B cell (primary cell): ENCODE results near the gene KRT6C. TPM values are rescaled to one million over a fixed set of nuclear protein-coding genes. Genes with fewer than 3 reads are reported as not detected.

Source experiments
- ATAC-seq: fragments of 200-7000 bp; cut with Tn5 transposase; one replicate; pipeline ENCODE4 v1.10.0; 2021; ENCODE audit warnings: low read depth, mild to moderate bottlenecking, moderate number of reproducible peaks, moderate library complexity
- CTCF ChIA-PET: fragments of 350-600 bp; sonication (Branson Sonifier 250); formaldehyde crosslinking; loops from one replicate; lab custom pipeline; 2021; ENCODE audit warnings: antibody characterized with exemption, inconsistent platforms; lab: Charles Lee
- POLR2A ChIA-PET: fragments of 350-600 bp; sonication (Branson Sonifier 250); formaldehyde crosslinking; loops from one replicate; lab custom pipeline; 2021; ENCODE audit warnings: antibody characterized with exemption; lab: Charles Lee
- DNase-seq: peaks from one replicate; pipeline ENCODE4 v3.0.0; 2013
- H2AFZ ChIP-seq: 2 replicates; pipeline ENCODE4 v1.6.1; 2012; ENCODE audit warnings: mild to moderate bottlenecking, low read depth, low read length; ENCODE audit not compliant: insufficient read depth, poor library complexity, severe bottlenecking
- H3K27ac ChIP-seq, 2 donors: 1 replicate in 1 of 2; 2 replicates in 1 of 2; pipeline ENCODE4 v1.5.1; 2012 to 2013; ENCODE audit warnings: low read length in 2 of 2, mild to moderate bottlenecking in 2 of 2, moderate library complexity in 1 of 2
- H3K27me3 ChIP-seq, 4 experiments: fragments of 200-600 bp in 1 of 4; sonication (generic) in 1 of 4; replicated peaks in 1 of 4; 1 replicate in 2 of 4; 2 replicates in 2 of 4; pipeline versions ENCODE4 v1.6.1 to v1.7.0; 2013 to 2016; ENCODE audit warnings: low read length in 3 of 4, mild to moderate bottlenecking in 2 of 4, mixed read lengths in 1 of 4, moderate library complexity in 1 of 4; ENCODE audit not compliant: insufficient read depth in 4 of 4, control insufficient read depth in 3 of 4; ENCODE audit errors: control extremely low read depth in 1 of 4
- H3K36me3 ChIP-seq, 2 experiments: replicated peaks in 1 of 2; 1 replicate in 1 of 2; 2 replicates in 1 of 2; pipeline versions ENCODE4 v1.6.1 to v1.7.1; 2013; ENCODE audit warnings: low read length in 1 of 2; ENCODE audit not compliant: insufficient read depth in 2 of 2, control insufficient read depth in 1 of 2; ENCODE audit errors: control extremely low read depth in 1 of 2, extremely low read depth in 1 of 2
- H3K4me1 ChIP-seq, 2 donors: fragments of 200-600 bp in 1 of 2; sonication (generic) in 1 of 2; 1 replicate in 1 of 2; 2 replicates in 1 of 2; pipeline versions ENCODE4 v1.5.1 to v1.6.1; 2013 to 2017; ENCODE audit warnings: low read length in 2 of 2; ENCODE audit not compliant: control insufficient read depth in 2 of 2, insufficient read depth in 2 of 2
- H3K4me2 ChIP-seq: replicated peaks from 2 replicates; pipeline ENCODE3; 2012; ENCODE audit warnings: mild to moderate bottlenecking, low read depth, low read length; ENCODE audit not compliant: poor library complexity, severe bottlenecking
- H3K4me3 ChIP-seq, 5 experiments: fragments of 200-600 bp in 1 of 5; sonication (generic) in 1 of 5; 1 replicate in 3 of 5; 2 replicates in 2 of 5; pipeline versions ENCODE4 v1.5.1 to v1.7.0; 2011 to 2016; ENCODE audit warnings: low read length in 4 of 5, mild to moderate bottlenecking in 4 of 5, low read depth in 2 of 5, control low read depth in 1 of 5, moderate library complexity in 1 of 5; ENCODE audit not compliant: insufficient read depth in 1 of 5; ENCODE audit errors: control extremely low read depth in 1 of 5, extremely low read depth in 1 of 5
- H3K79me2 ChIP-seq: fragments of 200-600 bp; sonication (generic); one replicate; pipeline ENCODE4 v1.6.0; 2016; ENCODE audit warnings: low read length; ENCODE audit not compliant: control insufficient read depth, insufficient read depth
- H3K9ac ChIP-seq: fragments of 200-600 bp; sonication (generic); 2 replicates; pipeline ENCODE4 v1.6.1; 2017; ENCODE audit warnings: mild to moderate bottlenecking, low read length, moderate library complexity
- H3K9me3 ChIP-seq, 3 donors: one replicate each; pipeline versions ENCODE4 v1.6.1 to v1.7.1; 2013; ENCODE audit warnings: low read length in 2 of 3; ENCODE audit not compliant: control insufficient read depth in 2 of 3, insufficient read depth in 1 of 3; ENCODE audit errors: control extremely low read depth in 1 of 3
- H4K20me1 ChIP-seq: 2 replicates; pipeline ENCODE4 v1.6.0; 2012; ENCODE audit warnings: mild to moderate bottlenecking, low read length; ENCODE audit not compliant: insufficient read depth, control insufficient read depth, poor library complexity, severe bottlenecking
- H3K27ac Mint-ChIP-seq: one replicate; pipeline ENCODE4 v1.8.0; 2021; ENCODE audit warnings: mixed read lengths
- H3K27me3 Mint-ChIP-seq: one replicate; pipeline ENCODE4 v1.8.0; 2021; ENCODE audit warnings: mixed read lengths
- H3K4me1 Mint-ChIP-seq: one replicate; pipeline ENCODE4 v1.8.0; 2021; ENCODE audit warnings: mixed read lengths
- H3K4me3 Mint-ChIP-seq: one replicate; pipeline ENCODE4 v1.8.0; 2021; ENCODE audit warnings: mixed read lengths
- H3K9me3 Mint-ChIP-seq: one replicate; pipeline ENCODE4 v1.8.0; 2022; ENCODE audit warnings: mixed read lengths; ENCODE audit not compliant: insufficient read depth
- CTCF ChIP-seq: fragments of 200-600 bp; IDR thresholded peaks from one replicate; pipeline ENCODE4 v1.8.0; 2022; ENCODE audit warnings: antibody characterized with exemption, mild to moderate bottlenecking
- EZH2 ChIP-seq: IDR thresholded peaks from 2 replicates; pipeline ENCODE4 v1.6.1; 2012; ENCODE audit warnings: borderline replicate concordance, low read depth, mild to moderate bottlenecking, moderate library complexity, low read length; ENCODE audit not compliant: insufficient read depth, poor library complexity, severe bottlenecking
- WGBS: methylation state at CpG from one replicate; pipeline ENCODE4 v1.1.5; 2013; ENCODE audit warnings: missing lambda C conversion rate; ENCODE audit not compliant: insufficient coverage; 5-methylcytosine and 5-hydroxymethylcytosine counted together
- intact Hi-C: fragments of 100-400 bp; cut with micrococcal nuclease; formaldehyde crosslinking; loops from one replicate; pipeline ENCODE4 v1.10.0; 2022
- polyA plus RNA-seq: library from polyadenylated mRNA; depleted of rRNA; stranded (reverse); fragments of >200 nt; gene quantifications from 2 replicates; pipeline ENCODE4 v1.2.3, GENCODE V29; 2012
- total RNA-seq, 2 donors: library from RNA; stranded (reverse); fragments of 120-200 nt in 1 of 2; gene quantifications; 1 replicate in 1 of 2; 2 replicates in 1 of 2; pipeline versions ENCODE4 v1.2.3 to v1.2.4, GENCODE V29; 2013 to 2022

The KRT6C gene
- total and polyA plus RNA-seq, 2 donors (not counting 1 experiment from before 2014, with no cell fraction given), result not detected

- H3K4me1 ChIP-seq, result no peaks in the 10 kb centered on the region
- ATAC-seq (no peak), DNase-seq (no peak)
- H3K4me3 ChIP-seq, result no peak overlapping the region
- Mint-ChIP-seq H3K27me3 (peaks cover 31% of the 10 kb centered on the region), H3K9me3 (no peaks in the 10 kb centered on the region), H3K4me3 (no peak overlapping the region), H3K4me1 (no peaks in the 10 kb centered on the region), H3K27ac (no peak overlapping the region)
- no peak overlapping the region for H3K4me2 ChIP-seq
- H2AFZ ChIP-seq, result no peak overlapping the region
- WGBS, result no CpG with 5 or more reads among the region's 2 CpGs
- no peak overlapping the region for H3K27ac ChIP-seq
- H3K79me2 ChIP-seq, result no peaks in the 10 kb centered on the region
- H3K9me3 ChIP-seq, result no peaks in the 10 kb centered on the region
- POLR2A ChIA-PET, result no interaction called here
- TF ChIP-seq CTCF, result no peak
- no peak for TF ChIP-seq EZH2
- no peak overlapping the region for H3K9ac ChIP-seq
- no peaks in the 10 kb centered on the region for H3K36me3 ChIP-seq
- intact Hi-C loops, result no loop called here
- H4K20me1 ChIP-seq, result no peaks in the 10 kb centered on the region
- peaks cover 0 to 7% (median 0%) of the 10 kb centered on the region in 4 experiments for H3K27me3 ChIP-seq
- CTCF ChIA-PET, result no interaction called here
Observed at GRCh38 chr12:52496054-52496453, 22.4 kb upstream of the KRT6C start.

- Histone ChIP-seq H2AFZ (no peak overlapping the region), H3K9me3 (no peaks in the 10 kb centered on the region)
- POLR2A ChIA-PET, result no interaction called here
Observed at GRCh38 chr12:52495389-52495788, 21.8 kb upstream of the KRT6C start.

More at GRCh38 chr12:52495389-52495788, 21.8 kb upstream of the KRT6C start:
- H3K4me1 Mint-ChIP-seq, result no peaks in the 10 kb centered on the region
- DNase-seq (no peak), ATAC-seq (no peak)
- Histone ChIP-seq H3K27me3 (peaks cover 0 to 7% (median 0%) of the 10 kb centered on the region in 4 experiments), H3K27ac (no peak overlapping the region), H3K79me2 (no peaks in the 10 kb centered on the region), H3K9ac (no peak overlapping the region), H3K4me1 (no peaks in the 10 kb centered on the region), H3K36me3 (no peaks in the 10 kb centered on the region), H3K4me3 (no peak overlapping the region), H3K4me2 (no peak overlapping the region), H4K20me1 (no peaks in the 10 kb centered on the region)
- 35% methylated on average over 3 of the region's 3 CpGs for WGBS
- CTCF ChIA-PET, result no interaction called here
- intact Hi-C loops, result no loop called here
- no peak overlapping the region for H3K4me3 Mint-ChIP-seq
- TF ChIP-seq EZH2 (no peak), CTCF (no peak)
- H3K27ac Mint-ChIP-seq, result no peak overlapping the region
- peaks cover 34% of the 10 kb centered on the region for H3K27me3 Mint-ChIP-seq
- H3K9me3 Mint-ChIP-seq, result no peaks in the 10 kb centered on the region
